GM12878 (cell line): ENCODE measurements around the gene PHF2. TPM values are rescaled to one million over a fixed set of nuclear protein-coding genes. Genes with fewer than 3 reads are reported as not detected.

Source experiments
- ATAC-seq: fragments of 200-7000 bp; cut with Tn5 transposase; 3 replicates; pipeline ENCODE4 v1.9.1; 2020; ENCODE audit warnings: mild to moderate bottlenecking, moderate library complexity
- BruUV-seq: library from RNA; stranded (reverse); fragments of 400-500 nt; replicated peaks from 2 replicates; lab custom pipeline; 2021; lab: Mats Ljungman, UMichigan
- CTCF ChIA-PET: fragments of 300-600 bp; sonication (Branson Sonifier 250); formaldehyde crosslinking; extraction: SDS; loops from one replicate; lab custom pipeline; 2021; ENCODE audit warnings: inconsistent platforms; lab: Yijun Ruan, JAX
- POLR2A ChIA-PET: fragments of 350-600 bp; formaldehyde crosslinking; extraction: SDS; loops from one replicate; lab custom pipeline; 2021; ENCODE audit warnings: inconsistent platforms; lab: Charles Lee
- RAD21 ChIA-PET: fragments of 300-600 bp; sonication (Branson Sonifier 250); formaldehyde crosslinking; loops from one replicate; lab custom pipeline; 2023; ENCODE audit warnings: antibody characterized with exemption; ENCODE audit not compliant: unreplicated experiment; lab: Charles Lee
- SMC1A ChIA-PET: fragments of 300-600 bp; sonication (Branson Sonifier 250); formaldehyde crosslinking; loops from one replicate; lab custom pipeline; 2023; ENCODE audit not compliant: unreplicated experiment, uncharacterized antibody; lab: Charles Lee
- DNase-seq: peaks from one replicate; pipeline ENCODE4 v3.0.0-alpha.2; 2011; ENCODE audit warnings: low read depth, low spot score
- FAIRE-seq: peaks from 3 replicates; lab custom pipeline; 2011; peaks lifted over from hg19 to GRCh38; lab: Jason Lieb, UNC
- H2AFZ ChIP-seq: 2 replicates; pipeline ENCODE4 v1.6.0; 2011; ENCODE audit warnings: low read depth, low read length, control low read depth; ENCODE audit not compliant: control insufficient read depth
- H3K27ac ChIP-seq: 2 replicates; pipeline ENCODE4 v1.5.1; 2011; ENCODE audit warnings: control low read depth; ENCODE audit not compliant: control insufficient read depth, insufficient read depth
- H3K27me3 ChIP-seq, 2 experiments: replicated peaks in 1 of 2; 2 replicates each; pipeline versions ENCODE4 v1.6.0 to v1.6.1; 2011; ENCODE audit warnings: low read length in 1 of 2; ENCODE audit not compliant: control insufficient read depth in 2 of 2, insufficient read depth in 2 of 2
- H3K36me3 ChIP-seq, 2 experiments: 2 replicates each; pipeline ENCODE4 v1.5.1; 2011; ENCODE audit warnings: low read length in 1 of 2; ENCODE audit not compliant: control insufficient read depth in 2 of 2, insufficient read depth in 2 of 2
- H3K4me1 ChIP-seq: 2 replicates; pipeline ENCODE4 v1.6.1; 2011; ENCODE audit warnings: mild to moderate bottlenecking, low read length, moderate library complexity, mixed read lengths; ENCODE audit not compliant: control insufficient read depth, insufficient read depth
- H3K4me2 ChIP-seq: 2 replicates; pipeline ENCODE4 v1.6.0; 2011; ENCODE audit warnings: control low read depth; ENCODE audit not compliant: control insufficient read depth, insufficient read depth
- H3K4me3 ChIP-seq: fragments of 200-600 bp; sonication (generic); 2 replicates; pipeline ENCODE4 v1.5.1; 2016
- H3K79me2 ChIP-seq: 2 replicates; pipeline ENCODE4 v1.6.0; 2011; ENCODE audit warnings: low read length; ENCODE audit not compliant: control insufficient read depth, insufficient read depth
- H3K9ac ChIP-seq: 2 replicates; pipeline ENCODE4 v1.8.0; 2011; ENCODE audit warnings: low read length, control low read depth, mixed read lengths; ENCODE audit not compliant: control insufficient read depth, insufficient read depth
- H3K9me3 ChIP-seq: replicated peaks from 3 replicates; pipeline ENCODE4 v1.5.1; 2011; ENCODE audit warnings: mild to moderate bottlenecking, low read length; ENCODE audit not compliant: control insufficient read depth, insufficient read depth
- H4K20me1 ChIP-seq: 2 replicates; pipeline ENCODE4 v1.6.0; 2011; ENCODE audit not compliant: control insufficient read depth, insufficient read depth
- CBX5 ChIP-seq: sonication (generic); IDR thresholded peaks from 2 replicates; pipeline ENCODE4 v1.6.1; 2016; ENCODE audit warnings: low read depth, moderate library complexity, mild to moderate bottlenecking, inconsistent platforms
- FOXK2 ChIP-seq: fragments of 450-650 bp; IDR thresholded peaks from 2 replicates; pipeline ENCODE4 v1.6.1; 2017; ENCODE audit warnings: mild to moderate bottlenecking, moderate library complexity
- HCFC1 ChIP-seq: fragments of 150-350 bp; IDR thresholded peaks from 2 replicates; pipeline ENCODE4 v1.6.1; 2014; ENCODE audit warnings: low read length
- HDGF ChIP-seq: fragments of 450-650 bp; IDR thresholded peaks from 2 replicates; pipeline ENCODE4 v1.6.1; 2016; ENCODE audit warnings: antibody characterized with exemption
- MYB ChIP-seq: fragments of 150-350 bp; IDR thresholded peaks from 2 replicates; pipeline ENCODE4 v1.6.1; 2014; ENCODE audit warnings: mild to moderate bottlenecking, low read depth, low read length, borderline replicate concordance
- PML ChIP-seq: IDR thresholded peaks from 2 replicates; pipeline ENCODE4 v1.6.1; 2012; ENCODE audit warnings: low read length, inconsistent platforms
- RUNX3 ChIP-seq: IDR thresholded peaks from 2 replicates; pipeline ENCODE4 v1.6.1; 2012; ENCODE audit warnings: low read length, inconsistent platforms
- SP1 ChIP-seq: IDR thresholded peaks from one replicate; pipeline ENCODE4 v1.6.1; 2011; ENCODE audit warnings: low read depth, low read length
- WGBS: methylation state at CpG from one replicate; pipeline ENCODE4 v1.1.6; 2016; ENCODE audit warnings: low lambda C conversion rate; ENCODE audit not compliant: insufficient replicate concordance, insufficient coverage; ENCODE audit errors: missing lambda C conversion rate; 5-methylcytosine and 5-hydroxymethylcytosine counted together
- in situ Hi-C: fragments of 300-500 bp; cut with MboI; formaldehyde crosslinking; loops from 9 replicates; pipeline ENCODE4 v1.14.3; 2018; ENCODE audit warnings: mixed read lengths
- intact Hi-C: fragments of 100-400 bp; cut with micrococcal nuclease; formaldehyde crosslinking; loops from one replicate; pipeline ENCODE4 v1.14.2; 2022; ENCODE audit not compliant: unreplicated experiment
- polyA plus RNA-seq, 11 experiments: library from polyadenylated mRNA; depleted of rRNA in 4 of 11; unstranded in 6 of 11; stranded (reverse) in 5 of 11; fragments of >200 nt; fragmentation: Nextera tagmentation in 4 of 11; fragmentation: Illumina TruSeq in 1 of 11; extraction: Ambion mirVana in 4 of 11; extraction: Trizol in 1 of 11; gene quantifications; 1 replicate in 1 of 11; 2 replicates in 10 of 11; pipeline versions ENCODE4 v1.2.1 to v1.2.3, GENCODE V29; 2011 to 2016; ENCODE audit warnings: inconsistent platforms in 2 of 11, missing spikeins in 2 of 11, low read depth in 1 of 11
- total RNA-seq, 4 experiments: library from RNA; depleted of rRNA in 3 of 4; stranded (reverse); fragments of >200 nt in 3 of 4; fragmentation: Illumina TruSeq in 1 of 4; extraction: Trizol in 1 of 4; gene quantifications; 2 replicates each; pipeline versions ENCODE4 v1.2.1 to v1.2.3, GENCODE V29; 2013 to 2021
- TF ChIP-seq, protein P1 (sequence below): fragments of 450-650 bp; IDR thresholded peaks from 2 replicates; pipeline ENCODE4 v1.6.1; 2017; ENCODE audit warnings: mild to moderate bottlenecking, low read depth, inconsistent platforms; ENCODE audit not compliant: poor library complexity, severe bottlenecking
- TF ChIP-seq, protein P2 (sequence below): IDR thresholded peaks from 2 replicates; pipeline ENCODE4 v1.6.1; 2012; ENCODE audit warnings: low read depth, low read length, improper control_type of control experiment

The PHF2 gene
- total and polyA plus RNA-seq, 10 of the 15 experiments (the other 5 are each of a cell fraction or from before 2014, with no cell fraction given), result 0.34 to 13.3 (median 5.5) TPM

DNA sequence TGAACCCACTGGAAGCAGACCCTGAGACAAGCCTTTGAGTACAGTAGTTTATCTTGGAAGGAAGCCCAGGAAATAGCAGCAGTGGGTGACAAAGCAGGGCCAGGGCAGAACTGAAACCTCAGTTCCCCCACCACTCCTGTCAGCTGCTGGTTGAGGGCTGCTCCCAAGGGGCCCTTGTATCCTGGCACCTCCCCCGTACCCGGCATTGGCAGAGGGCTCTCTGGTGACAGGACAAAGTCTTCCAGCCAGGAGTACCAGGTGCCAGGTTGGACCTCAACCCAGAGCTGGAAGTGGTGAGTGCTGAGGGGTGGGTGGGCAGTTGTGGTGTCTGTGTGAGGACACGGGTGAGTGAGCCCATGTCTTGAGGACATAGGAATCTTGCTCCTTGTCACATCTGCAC, 123.3 kb downstream of the PHF2 start (continued):
- TF ChIP-seq, protein P1, sequence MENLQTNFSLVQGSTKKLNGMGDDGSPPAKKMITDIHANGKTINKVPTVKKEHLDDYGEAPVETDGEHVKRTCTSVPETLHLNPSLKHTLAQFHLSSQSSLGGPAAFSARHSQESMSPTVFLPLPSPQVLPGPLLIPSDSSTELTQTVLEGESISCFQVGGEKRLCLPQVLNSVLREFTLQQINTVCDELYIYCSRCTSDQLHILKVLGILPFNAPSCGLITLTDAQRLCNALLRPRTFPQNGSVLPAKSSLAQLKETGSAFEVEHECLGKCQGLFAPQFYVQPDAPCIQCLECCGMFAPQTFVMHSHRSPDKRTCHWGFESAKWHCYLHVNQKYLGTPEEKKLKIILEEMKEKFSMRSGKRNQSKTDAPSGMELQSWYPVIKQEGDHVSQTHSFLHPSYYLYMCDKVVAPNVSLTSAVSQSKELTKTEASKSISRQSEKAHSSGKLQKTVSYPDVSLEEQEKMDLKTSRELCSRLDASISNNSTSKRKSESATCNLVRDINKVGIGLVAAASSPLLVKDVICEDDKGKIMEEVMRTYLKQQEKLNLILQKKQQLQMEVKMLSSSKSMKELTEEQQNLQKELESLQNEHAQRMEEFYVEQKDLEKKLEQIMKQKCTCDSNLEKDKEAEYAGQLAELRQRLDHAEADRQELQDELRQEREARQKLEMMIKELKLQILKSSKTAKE, result no peak

DNA sequence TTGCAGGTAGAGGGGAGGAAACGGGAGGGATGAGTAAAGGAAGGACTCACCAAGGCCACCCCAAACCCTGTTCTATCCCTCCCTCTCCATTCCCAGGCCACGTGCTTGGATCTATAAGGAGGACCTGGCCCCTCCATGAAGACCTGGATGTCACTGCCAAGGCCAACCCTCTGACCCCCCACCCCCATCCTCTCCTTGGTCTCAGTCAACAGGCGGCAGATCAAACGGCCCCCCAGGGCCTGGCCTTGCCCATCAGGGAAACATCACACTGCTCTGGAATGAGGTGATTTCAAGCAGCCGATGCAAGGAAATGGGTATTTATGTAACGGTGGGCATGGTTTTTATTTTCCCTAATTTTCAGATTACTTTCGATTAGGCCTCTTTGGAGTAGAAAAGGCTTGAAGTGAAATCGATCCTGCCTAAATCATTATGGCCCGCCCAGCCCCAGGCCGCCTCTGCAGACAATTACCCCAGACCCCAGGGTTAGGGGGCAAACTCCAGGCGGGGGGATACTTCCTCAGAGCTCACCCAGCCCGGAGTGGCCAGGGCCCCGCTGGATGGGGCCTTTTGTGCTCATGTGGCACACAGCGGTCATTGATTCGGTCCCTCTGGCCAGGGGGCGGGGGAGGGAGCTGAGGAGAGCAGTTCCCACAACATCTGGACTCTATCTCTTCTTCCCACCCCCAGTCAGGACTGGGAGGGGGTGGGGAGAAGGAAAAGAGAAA, 125.3 kb downstream of the PHF2 start:
- 53% methylated on average over 13 of the region's 16 CpGs for WGBS
- in situ Hi-C loops, result no loop called here
- no peak for ATAC-seq

More for the DNA sequence above, 125.3 kb downstream of the PHF2 start:
- Histone ChIP-seq H4K20me1 (no peaks in the 10 kb centered on the region), H3K27me3 (no peaks in the 10 kb centered on the region), H3K9me3 (no peaks in the 10 kb centered on the region; the same call in 2 of the 3 replicates), H3K79me2 (no peaks in the 10 kb centered on the region), H3K36me3 (no peaks in the 10 kb centered on the region), H3K4me3 (no peak overlapping the region), H3K4me1 (no peaks in the 10 kb centered on the region), H3K9ac (no peak overlapping the region), H3K4me2 (no peak overlapping the region), H2AFZ (no peak overlapping the region), H3K27ac (no peak overlapping the region)
- SMC1A ChIA-PET, result no interaction called here
- POLR2A ChIA-PET, result no interaction called here
- TF ChIP-seq FOXK2 (no peak), SP1 (no peak), MYB (no peak), CBX5 (no peak), HDGF (no peak), HCFC1 (no peak), PML (no peak), RUNX3 (no peak)
- TF ChIP-seq, protein P2, sequence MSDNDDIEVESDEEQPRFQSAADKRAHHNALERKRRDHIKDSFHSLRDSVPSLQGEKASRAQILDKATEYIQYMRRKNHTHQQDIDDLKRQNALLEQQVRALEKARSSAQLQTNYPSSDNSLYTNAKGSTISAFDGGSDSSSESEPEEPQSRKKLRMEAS, result no peak
- CTCF ChIA-PET, result interaction anchor here (1.1 kb wide), 1 partner anchor 12 kb away, joined by 3 read pairs; no protein-coding TSS in a partner anchor
- intact Hi-C loops, result no loop called here
- FAIRE-seq, result no peak
- RAD21 ChIA-PET, result no interaction called here
- BruUV-seq, result no TSS peak
- DNase-seq, result no peak
